Measurements from ENCODE around the gene ELP5.
"Not testable (repeated sequence)": the region's sequence is repeated elsewhere in the genome, so short reads cannot be mapped to it uniquely, and the experiment has no call there.

DNA sequence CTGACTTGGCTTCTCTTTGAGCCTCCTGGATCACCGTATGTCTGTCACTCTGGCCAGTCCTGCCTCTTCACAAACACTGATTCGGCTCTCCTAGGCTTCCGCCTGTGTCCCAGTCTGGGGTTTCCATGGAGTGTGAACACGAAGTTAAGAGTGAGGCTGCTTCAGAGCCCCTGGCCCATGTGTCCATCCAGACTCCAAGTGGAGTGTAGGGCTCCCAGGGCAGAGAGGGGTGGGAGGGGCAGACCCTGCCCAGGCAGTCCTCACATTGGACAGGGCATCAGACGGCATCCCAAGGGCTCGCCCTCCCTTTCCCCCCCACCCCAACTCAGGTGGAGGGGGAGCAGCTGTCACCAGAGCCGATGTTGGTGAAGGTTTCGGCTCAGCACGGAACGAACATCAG lies 8.2 kb upstream of the ELP5 start:
- TF ChIP-seq, protein P1, sequence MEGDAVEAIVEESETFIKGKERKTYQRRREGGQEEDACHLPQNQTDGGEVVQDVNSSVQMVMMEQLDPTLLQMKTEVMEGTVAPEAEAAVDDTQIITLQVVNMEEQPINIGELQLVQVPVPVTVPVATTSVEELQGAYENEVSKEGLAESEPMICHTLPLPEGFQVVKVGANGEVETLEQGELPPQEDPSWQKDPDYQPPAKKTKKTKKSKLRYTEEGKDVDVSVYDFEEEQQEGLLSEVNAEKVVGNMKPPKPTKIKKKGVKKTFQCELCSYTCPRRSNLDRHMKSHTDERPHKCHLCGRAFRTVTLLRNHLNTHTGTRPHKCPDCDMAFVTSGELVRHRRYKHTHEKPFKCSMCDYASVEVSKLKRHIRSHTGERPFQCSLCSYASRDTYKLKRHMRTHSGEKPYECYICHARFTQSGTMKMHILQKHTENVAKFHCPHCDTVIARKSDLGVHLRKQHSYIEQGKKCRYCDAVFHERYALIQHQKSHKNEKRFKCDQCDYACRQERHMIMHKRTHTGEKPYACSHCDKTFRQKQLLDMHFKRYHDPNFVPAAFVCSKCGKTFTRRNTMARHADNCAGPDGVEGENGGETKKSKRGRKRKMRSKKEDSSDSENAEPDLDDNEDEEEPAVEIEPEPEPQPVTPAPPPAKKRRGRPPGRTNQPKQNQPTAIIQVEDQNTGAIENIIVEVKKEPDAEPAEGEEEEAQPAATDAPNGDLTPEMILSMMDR (IDR thresholded peaks at IDR 0.05) = not testable (repeated sequence)
- TF ChIP-seq POLR2A, POLR2AphosphoS5 (IDR thresholded peaks at IDR 0.05): not testable (repeated sequence)
